ENCODE results near the gene EHMT1. TPM values are rescaled to one million over a fixed set of nuclear protein-coding genes. Genes with fewer than 3 reads are reported as not detected.

The EHMT1 gene
- total RNA-seq, 5 donors from 2014 or later (not counting 1 experiment from before 2014, with no cell fraction given): 113 to 124 (median 121) TPM

DNA sequence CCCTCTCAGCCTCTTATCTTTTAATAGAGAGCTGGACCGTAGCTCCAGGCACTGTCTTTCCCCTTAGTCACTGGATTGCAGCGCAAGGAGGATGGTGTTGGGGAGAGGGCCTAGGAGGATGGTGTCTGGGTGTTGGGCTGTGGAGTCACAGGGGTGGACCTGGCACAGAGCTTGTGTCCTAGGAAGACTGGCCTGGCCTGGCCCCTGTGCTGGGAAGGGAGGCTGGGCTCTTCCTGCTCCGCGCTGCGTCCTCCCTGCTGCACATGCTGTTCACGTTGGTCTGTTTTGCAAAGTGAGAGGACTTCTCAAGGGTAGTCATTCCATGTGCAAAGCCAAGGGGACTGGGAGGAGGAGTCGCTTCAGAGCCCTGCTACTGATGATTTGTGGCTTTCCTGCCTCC, 123.9 kb downstream of the EHMT1 start:
- Mint-ChIP-seq H3K27ac (peak overlapping the region; percentile 29 to 65), H3K4me3 (no peak overlapping the region), H3K36me3 (peaks cover 45% of the 10 kb centered on the region), H3K27me3 (no peaks in the 10 kb centered on the region), H3K4me1 (peaks cover 31 to 43% (median 38%) of the 10 kb centered on the region in 3 donors), H3K9me3 (no peaks in the 10 kb centered on the region)
- ATAC-seq (replicated peaks in 1 of 4) (no peak), DNase-seq (no peak)
- Histone ChIP-seq H3K9me3 (no peaks in the 10 kb centered on the region), H3K36me3 (ENCODE audit: control insufficient read depth in 2 of 2, extremely low read depth in 1 of 2, insufficient read depth in 1 of 2, low read length in 1 of 2) (peaks cover 16 to 53% of the 10 kb centered on the region in 2 donors), H3K4me1 (ENCODE audit: control insufficient read depth in 1 of 2, extremely low read depth in 1 of 2, insufficient read depth in 2 of 2, low read length in 2 of 2) (peaks cover 7 to 10% of the 10 kb centered on the region in 2 experiments), H3K27me3 (replicated peaks in 1 of 2; ENCODE audit: control insufficient read depth in 2 of 2, extremely low read depth in 1 of 2, insufficient read depth in 2 of 2, low read length in 1 of 2) (no peaks in the 10 kb centered on the region), H3K27ac (ENCODE audit: low read length) (no peak overlapping the region), H3K4me3 (ENCODE audit: control insufficient read depth in 1 of 2, extremely low read depth in 1 of 2, low read length in 1 of 2) (no peak overlapping the region)
- POLR2A ChIA-PET: no interaction called here
- CTCF ChIA-PET: no interaction called here
- 94% methylated on average over 6 of the region's 7 CpGs for WGBS (ENCODE audit: insufficient coverage)

DNA sequence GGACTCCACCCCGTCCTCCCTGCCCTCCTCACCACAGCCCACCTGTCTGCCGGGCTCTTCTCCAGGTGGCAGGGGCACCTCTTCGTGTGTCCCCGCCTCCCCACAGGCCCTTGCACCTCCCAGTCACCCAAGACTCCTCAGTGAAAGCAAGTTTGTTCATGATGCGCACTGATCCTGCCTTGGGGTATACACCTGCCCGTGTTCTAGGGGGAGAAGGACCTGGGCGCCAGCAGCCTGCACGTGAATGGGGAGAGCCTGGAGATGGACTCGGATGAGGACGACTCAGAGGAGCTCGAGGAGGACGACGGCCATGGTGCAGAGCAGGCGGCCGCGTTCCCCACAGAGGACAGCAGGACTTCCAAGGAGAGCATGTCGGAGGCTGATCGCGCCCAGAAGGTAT, 124.9 kb downstream of the EHMT1 start:
- Mint-ChIP-seq H3K4me1 (peaks cover 21 to 35% (median 29%) of the 10 kb centered on the region in 3 donors), H3K27me3 (no peaks in the 10 kb centered on the region), H3K27ac (peak overlapping the region in 1 of 2 donors; percentile 49), H3K9me3 (no peaks in the 10 kb centered on the region), H3K36me3 (peaks cover 49% of the 10 kb centered on the region), H3K4me3 (no peak overlapping the region)
- Histone ChIP-seq H3K4me1 (ENCODE audit: control insufficient read depth in 1 of 2, extremely low read depth in 1 of 2, insufficient read depth in 2 of 2, low read length in 2 of 2) (peaks cover 7 to 10% of the 10 kb centered on the region in 2 experiments), H3K36me3 (ENCODE audit: control insufficient read depth in 2 of 2, extremely low read depth in 1 of 2, insufficient read depth in 1 of 2, low read length in 1 of 2) (peaks cover 16 to 62% of the 10 kb centered on the region in 2 donors), H3K9me3 (no peaks in the 10 kb centered on the region), H3K27me3 (replicated peaks in 1 of 2; ENCODE audit: control insufficient read depth in 2 of 2, extremely low read depth in 1 of 2, insufficient read depth in 2 of 2, low read length in 1 of 2) (no peaks in the 10 kb centered on the region), H3K4me3 (ENCODE audit: control insufficient read depth in 1 of 2, extremely low read depth in 1 of 2, low read length in 1 of 2) (no peak overlapping the region), H3K27ac (ENCODE audit: low read length) (no peak overlapping the region)
- POLR2A ChIA-PET: no interaction called here
- DNase-seq (no peak), ATAC-seq (replicated peaks in 1 of 4) (no peak)
- 94% methylated on average over 12 of the region's 19 CpGs for WGBS (ENCODE audit: insufficient coverage)
- CTCF ChIA-PET: no interaction called here

GRCh38 chr9:137744632-137745183, 125.9 kb downstream of the EHMT1 start:
- Mint-ChIP-seq H3K9me3 (no peaks in the 10 kb centered on the region), H3K4me1 (peaks cover 21 to 35% (median 30%) of the 10 kb centered on the region in 3 donors), H3K36me3 (peaks cover 48% of the 10 kb centered on the region), H3K4me3 (no peak overlapping the region), H3K27me3 (no peaks in the 10 kb centered on the region), H3K27ac (peak overlapping the region; percentile 34 to 58)
- ATAC-seq (replicated peaks in 1 of 4) (no peak), DNase-seq (no peak)
- 96% methylated on average over 7 of the region's 11 CpGs for WGBS (ENCODE audit: insufficient coverage)
- ChIA-PET CTCF (no interaction called here), POLR2A (no interaction called here)
- H3K4me1 ChIP-seq (ENCODE audit: control insufficient read depth in 1 of 2, extremely low read depth in 1 of 2, insufficient read depth in 2 of 2, low read length in 2 of 2): peaks cover 7 to 10% of the 10 kb centered on the region in 2 experiments
- no peaks in the 10 kb centered on the region for H3K27me3 ChIP-seq (replicated peaks in 1 of 2; ENCODE audit: control insufficient read depth in 2 of 2, extremely low read depth in 1 of 2, insufficient read depth in 2 of 2, low read length in 1 of 2)
- no peak overlapping the region for H3K4me3 ChIP-seq (ENCODE audit: control insufficient read depth in 1 of 2, extremely low read depth in 1 of 2, low read length in 1 of 2)
- no peaks in the 10 kb centered on the region for H3K9me3 ChIP-seq
- no peak overlapping the region for H3K27ac ChIP-seq (ENCODE audit: low read length)
- H3K36me3 ChIP-seq (ENCODE audit: control insufficient read depth in 2 of 2, extremely low read depth in 1 of 2, insufficient read depth in 1 of 2, low read length in 1 of 2): peaks cover 16 to 66% of the 10 kb centered on the region in 2 donors

- ChIA-PET CTCF (no interaction called here), POLR2A (no interaction called here)
- WGBS (ENCODE audit: insufficient coverage): 61% methylated on average over 7 of the region's 10 CpGs
- Histone ChIP-seq H3K27ac (ENCODE audit: low read length) (no peak overlapping the region), H3K9me3 (no peaks in the 10 kb centered on the region), H3K27me3 (replicated peaks in 1 of 2; ENCODE audit: control insufficient read depth in 2 of 2, extremely low read depth in 1 of 2, insufficient read depth in 2 of 2, low read length in 1 of 2) (no peaks in the 10 kb centered on the region), H3K4me3 (ENCODE audit: control insufficient read depth in 1 of 2, extremely low read depth in 1 of 2, low read length in 1 of 2) (no peak overlapping the region), H3K36me3 (ENCODE audit: control insufficient read depth in 2 of 2, extremely low read depth in 1 of 2, insufficient read depth in 1 of 2, low read length in 1 of 2) (peaks cover 16 to 63% of the 10 kb centered on the region in 2 donors), H3K4me1 (ENCODE audit: control insufficient read depth in 1 of 2, extremely low read depth in 1 of 2, insufficient read depth in 2 of 2, low read length in 2 of 2) (peaks cover 7 to 10% of the 10 kb centered on the region in 2 experiments)
- Mint-ChIP-seq H3K4me3 (no peak overlapping the region), H3K27ac (peak overlapping the region; percentile 79), H3K4me1 (peaks cover 21 to 33% (median 28%) of the 10 kb centered on the region in 3 donors), H3K27me3 (no peaks in the 10 kb centered on the region), H3K36me3 (peaks cover 45% of the 10 kb centered on the region), H3K9me3 (no peaks in the 10 kb centered on the region)
- ATAC-seq (replicated peaks in 1 of 4) (peak; percentile 70 to 80 (median 77)), DNase-seq (peak in 7 of 35 experiments; percentile 7 to 35 (median 20))
These were observed 126.8 kb downstream of the EHMT1 start for GRCh38 chr9:137745541-137745991.

DNA sequence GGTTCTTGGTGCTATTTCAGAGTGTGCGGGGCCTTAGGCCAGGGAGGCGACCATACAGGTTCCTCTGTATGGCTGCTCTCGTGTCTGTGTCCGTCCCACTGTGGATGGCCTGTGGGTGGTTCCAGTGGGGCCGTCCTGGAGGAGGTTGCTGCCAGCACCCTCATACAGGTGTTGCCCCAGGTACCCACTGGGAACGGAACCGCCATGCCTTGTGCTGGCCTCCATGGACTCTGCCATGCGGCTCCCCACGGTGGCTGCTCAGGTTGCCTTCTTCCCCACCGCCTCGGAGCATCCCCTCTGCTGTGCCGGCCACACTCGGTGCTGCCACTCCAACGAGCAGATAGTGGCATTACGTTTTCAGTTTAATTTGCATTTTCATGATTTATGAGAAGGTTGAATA, 129.5 kb downstream of the EHMT1 start:
- Mint-ChIP-seq H3K27ac (no peak overlapping the region), H3K9me3 (no peaks in the 10 kb centered on the region), H3K27me3 (no peaks in the 10 kb centered on the region), H3K36me3 (peaks cover 61% of the 10 kb centered on the region), H3K4me1 (peaks cover 18 to 27% (median 22%) of the 10 kb centered on the region in 3 donors), H3K4me3 (no peak overlapping the region)
- H3K4me1 ChIP-seq (ENCODE audit: control insufficient read depth in 1 of 2, extremely low read depth in 1 of 2, insufficient read depth in 2 of 2, low read length in 2 of 2): peaks cover 7 to 10% of the 10 kb centered on the region in 2 experiments
- ChIA-PET POLR2A (no interaction called here), CTCF (no interaction called here)
- no peak overlapping the region for H3K4me3 ChIP-seq (ENCODE audit: control insufficient read depth in 1 of 2, extremely low read depth in 1 of 2, low read length in 1 of 2)
- DNase-seq (no peak), ATAC-seq (replicated peaks in 1 of 4) (no peak)
- H3K27me3 ChIP-seq (replicated peaks in 1 of 2; ENCODE audit: control insufficient read depth in 2 of 2, extremely low read depth in 1 of 2, insufficient read depth in 2 of 2, low read length in 1 of 2): no peaks in the 10 kb centered on the region
- H3K27ac ChIP-seq (ENCODE audit: low read length): no peak overlapping the region
- H3K36me3 ChIP-seq (ENCODE audit: control insufficient read depth in 2 of 2, extremely low read depth in 1 of 2, insufficient read depth in 1 of 2, low read length in 1 of 2): peaks cover 28 to 71% of the 10 kb centered on the region in 2 donors
- 95% methylated on average over 9 of the region's 15 CpGs for WGBS (ENCODE audit: insufficient coverage)
- H3K9me3 ChIP-seq: no peaks in the 10 kb centered on the region

GRCh38 chr9:137748741-137749140, 129.9 kb downstream of the EHMT1 start:
- Histone ChIP-seq H3K27me3 (replicated peaks in 1 of 2; ENCODE audit: control insufficient read depth in 2 of 2, extremely low read depth in 1 of 2, insufficient read depth in 2 of 2, low read length in 1 of 2) (no peaks in the 10 kb centered on the region), H3K27ac (ENCODE audit: low read length) (no peak overlapping the region), H3K4me1 (ENCODE audit: control insufficient read depth in 1 of 2, extremely low read depth in 1 of 2, insufficient read depth in 2 of 2, low read length in 2 of 2) (peaks cover 7 to 10% of the 10 kb centered on the region in 2 experiments), H3K9me3 (no peaks in the 10 kb centered on the region), H3K36me3 (ENCODE audit: control insufficient read depth in 2 of 2, extremely low read depth in 1 of 2, insufficient read depth in 1 of 2, low read length in 1 of 2) (peaks cover 30 to 71% of the 10 kb centered on the region in 2 donors), H3K4me3 (ENCODE audit: control insufficient read depth in 1 of 2, extremely low read depth in 1 of 2, low read length in 1 of 2) (no peak overlapping the region)
- WGBS (ENCODE audit: insufficient coverage): 71% methylated on average over 1 of the region's 3 CpGs
- Mint-ChIP-seq H3K4me3 (no peak overlapping the region), H3K36me3 (peaks cover 60% of the 10 kb centered on the region), H3K27me3 (no peaks in the 10 kb centered on the region), H3K9me3 (no peaks in the 10 kb centered on the region), H3K27ac (no peak overlapping the region), H3K4me1 (peaks cover 18 to 27% (median 21%) of the 10 kb centered on the region in 3 donors)
- POLR2A ChIA-PET: no interaction called here
- CTCF ChIA-PET: no interaction called here
- DNase-seq (no peak), ATAC-seq (replicated peaks in 1 of 4) (no peak)

Data from T-cell (primary cell).